ENCODE results near the gene C1orf141.
A peak's percentile ranks its signal among the peaks of the same experiment; 100 is the strongest.
"Not testable (repeated sequence)": the region's sequence is repeated elsewhere in the genome, so short reads cannot be mapped to it uniquely, and the experiment has no call there.

C1orf141 gene

GRCh38 chr1:67159233-67159632, 24.5 kb upstream of the C1orf141 start:
- in situ Hi-C loops (cut with MboI; ENCODE audit: low pct_unique_long_range_greater_than_20kb, low sequenced_read_pairs, unreplicated experiment): no loop called here
- no peak for TF ChIP-seq CTCF (IDR thresholded peaks at IDR 0.05; ENCODE audit: extremely low read depth, insufficient read depth, missing control alignments)
- DNase-seq (ENCODE audit: low spot score): no peak

GRCh38 chr1:67158401-67158800, 23.6 kb upstream of the C1orf141 start:
- in situ Hi-C loops (cut with MboI; ENCODE audit: low pct_unique_long_range_greater_than_20kb, low sequenced_read_pairs, unreplicated experiment): no loop called here

GRCh38 chr1:67150931-67151330, 16.2 kb upstream of the C1orf141 start:
- TF ChIP-seq CTCF (IDR thresholded peaks at IDR 0.05; ENCODE audit: extremely low read depth, insufficient read depth, missing control alignments): no peak
- in situ Hi-C loops (cut with MboI; ENCODE audit: low pct_unique_long_range_greater_than_20kb, low sequenced_read_pairs, unreplicated experiment): no loop called here
- no peak for DNase-seq (ENCODE audit: low spot score)

More at GRCh38 chr1:67158401-67158800, 23.6 kb upstream of the C1orf141 start:
- no peak for TF ChIP-seq CTCF (IDR thresholded peaks at IDR 0.05; ENCODE audit: extremely low read depth, insufficient read depth, missing control alignments)
- DNase-seq (ENCODE audit: low spot score): no peak

- TF ChIP-seq CTCF (IDR thresholded peaks at IDR 0.05; ENCODE audit: extremely low read depth, insufficient read depth, missing control alignments): peak; percentile 71
- in situ Hi-C loops (cut with MboI; ENCODE audit: low pct_unique_long_range_greater_than_20kb, low sequenced_read_pairs, unreplicated experiment): loop anchor here (5.0 to 10.0 kb wide), 2 partner anchors 142 to 384 kb away; no protein-coding TSS in a partner anchor
- peak; percentile 68 for DNase-seq (ENCODE audit: low spot score)
These were observed 14.5 kb upstream of the C1orf141 start for GRCh38 chr1:67149179-67149770.

- no peak for TF ChIP-seq CTCF (IDR thresholded peaks at IDR 0.05; ENCODE audit: extremely low read depth, insufficient read depth, missing control alignments)
- in situ Hi-C loops (cut with MboI; ENCODE audit: low pct_unique_long_range_greater_than_20kb, low sequenced_read_pairs, unreplicated experiment): loop anchor here (5.0 to 10.0 kb wide), 2 partner anchors 141 to 384 kb away; no protein-coding TSS in a partner anchor
- DNase-seq (ENCODE audit: low spot score): no peak
These were observed 13.9 kb upstream of the C1orf141 start for GRCh38 chr1:67148516-67149178.

GRCh38 chr1:67147973-67148372, 13.2 kb upstream of the C1orf141 start:
- in situ Hi-C loops (cut with MboI; ENCODE audit: low pct_unique_long_range_greater_than_20kb, low sequenced_read_pairs, unreplicated experiment): loop anchor here (5.0 to 10.0 kb wide), 2 partner anchors 141 to 383 kb away; no protein-coding TSS in a partner anchor
- DNase-seq (ENCODE audit: low spot score): not testable (repeated sequence)

GRCh38 chr1:67146539-67146938, 11.8 kb upstream of the C1orf141 start:
- in situ Hi-C loops (cut with MboI; ENCODE audit: low pct_unique_long_range_greater_than_20kb, low sequenced_read_pairs, unreplicated experiment): loop anchor here (5.0 to 10.0 kb wide), 2 partner anchors 139 to 382 kb away; no protein-coding TSS in a partner anchor
- DNase-seq (ENCODE audit: low spot score): no peak
- TF ChIP-seq CTCF (IDR thresholded peaks at IDR 0.05; ENCODE audit: extremely low read depth, insufficient read depth, missing control alignments): no peak
